Loucy (cell line): Measurements from ENCODE around the gene LPO.

Experiments used
- CTCF ChIP-seq: fragments of 200-600 bp; sonication (generic); conservative IDR thresholded peaks from 2 replicates; pipeline ENCODE4 v1.5.1; 2014; ENCODE audit warnings: mild to moderate bottlenecking, antibody characterized with exemption, low read length
- EZH2phosphoT487 ChIP-seq: fragments of 200-600 bp; IDR thresholded peaks from 2 replicates; pipeline ENCODE4 v1.6.1; 2018; ENCODE audit warnings: antibody characterized with exemption, mild to moderate bottlenecking, moderate library complexity, borderline replicate concordance

- TF ChIP-seq CTCF (no peak), EZH2phosphoT487 (no peak)
Measured at GRCh38 chr17:58264407-58265103, 26.2 kb downstream of the LPO start.
